NCI-H82 (cell line): ENCODE measurements around the gene SLC6A8.
"Not testable (repeated sequence)": the region's sequence is repeated elsewhere in the genome, so short reads cannot be mapped to it uniquely, and the experiment has no call there.

Experiments
- DNase-seq: peaks from one replicate; lab custom pipeline; 2025; lab: John Stamatoyannopoulos, UW

Gene SLC6A8

DNA sequence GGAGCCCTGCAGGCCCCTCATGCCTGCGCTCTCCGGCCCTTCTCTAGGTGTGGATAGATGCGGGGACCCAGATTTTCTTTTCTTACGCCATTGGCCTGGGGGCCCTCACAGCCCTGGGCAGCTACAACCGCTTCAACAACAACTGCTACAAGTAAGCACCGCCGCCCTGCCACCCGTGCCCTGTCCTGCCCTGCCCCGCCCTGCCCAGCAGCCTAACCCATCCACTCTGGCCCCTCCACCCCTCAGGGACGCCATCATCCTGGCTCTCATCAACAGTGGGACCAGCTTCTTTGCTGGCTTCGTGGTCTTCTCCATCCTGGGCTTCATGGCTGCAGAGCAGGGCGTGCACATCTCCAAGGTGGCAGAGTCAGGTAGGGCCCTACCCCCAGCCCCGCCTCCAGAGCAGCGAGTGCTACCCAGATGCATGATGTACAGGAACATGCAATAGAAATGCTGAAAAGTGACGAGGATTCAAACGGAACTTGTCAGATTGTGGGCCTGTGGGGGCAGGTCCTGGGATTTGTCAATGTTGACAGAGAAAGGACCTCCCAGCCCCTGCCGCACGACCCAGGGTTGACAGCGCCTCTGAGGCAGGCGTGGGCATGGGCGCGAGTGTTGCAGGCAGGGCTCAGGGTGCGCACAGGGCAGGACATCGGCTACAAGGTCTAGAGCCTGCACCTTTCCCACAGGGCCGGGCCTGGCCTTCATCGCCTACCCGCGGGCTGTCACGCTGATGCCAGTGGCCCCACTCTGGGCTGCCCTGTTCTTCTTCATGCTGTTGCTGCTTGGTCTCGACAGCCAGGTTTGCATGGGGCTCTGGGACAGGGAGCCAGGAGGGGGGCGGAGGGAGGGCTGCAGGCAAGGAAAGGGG lies 5.7 kb downstream of the SLC6A8 start:
- DNase-seq, result no peak

DNA sequence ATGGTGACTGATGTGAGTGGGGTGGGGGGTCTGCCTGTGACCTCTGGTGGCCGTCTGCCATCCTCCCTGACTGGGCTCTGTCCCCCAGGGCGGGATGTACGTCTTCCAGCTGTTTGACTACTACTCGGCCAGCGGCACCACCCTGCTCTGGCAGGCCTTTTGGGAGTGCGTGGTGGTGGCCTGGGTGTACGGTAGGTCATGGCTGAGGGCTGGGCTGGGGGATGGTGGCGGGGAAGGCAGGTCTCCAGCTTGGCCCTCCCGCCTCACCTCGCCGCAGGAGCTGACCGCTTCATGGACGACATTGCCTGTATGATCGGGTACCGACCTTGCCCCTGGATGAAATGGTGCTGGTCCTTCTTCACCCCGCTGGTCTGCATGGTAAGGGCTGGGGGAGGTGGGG lies 6.5 kb downstream of the SLC6A8 start:
- not testable (repeated sequence) for DNase-seq

DNA sequence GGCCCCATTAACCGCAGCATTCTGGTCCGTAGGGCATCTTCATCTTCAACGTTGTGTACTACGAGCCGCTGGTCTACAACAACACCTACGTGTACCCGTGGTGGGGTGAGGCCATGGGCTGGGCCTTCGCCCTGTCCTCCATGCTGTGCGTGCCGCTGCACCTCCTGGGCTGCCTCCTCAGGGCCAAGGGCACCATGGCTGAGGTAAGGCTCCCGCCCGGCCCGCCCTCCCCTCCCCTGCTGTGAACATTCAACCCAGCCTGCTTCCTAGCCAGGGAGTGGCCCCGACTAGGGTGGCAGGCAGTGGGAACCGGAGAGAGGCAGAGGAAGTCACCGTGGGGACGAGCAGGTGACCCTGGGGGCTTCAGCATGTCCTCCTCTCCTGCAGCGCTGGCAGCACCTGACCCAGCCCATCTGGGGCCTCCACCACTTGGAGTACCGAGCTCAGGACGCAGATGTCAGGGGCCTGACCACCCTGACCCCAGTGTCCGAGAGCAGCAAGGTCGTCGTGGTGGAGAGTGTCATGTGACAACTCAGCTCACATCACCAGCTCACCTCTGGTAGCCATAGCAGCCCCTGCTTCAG lies 7.1 kb downstream of the SLC6A8 start:
- DNase-seq, result no peak

DNA sequence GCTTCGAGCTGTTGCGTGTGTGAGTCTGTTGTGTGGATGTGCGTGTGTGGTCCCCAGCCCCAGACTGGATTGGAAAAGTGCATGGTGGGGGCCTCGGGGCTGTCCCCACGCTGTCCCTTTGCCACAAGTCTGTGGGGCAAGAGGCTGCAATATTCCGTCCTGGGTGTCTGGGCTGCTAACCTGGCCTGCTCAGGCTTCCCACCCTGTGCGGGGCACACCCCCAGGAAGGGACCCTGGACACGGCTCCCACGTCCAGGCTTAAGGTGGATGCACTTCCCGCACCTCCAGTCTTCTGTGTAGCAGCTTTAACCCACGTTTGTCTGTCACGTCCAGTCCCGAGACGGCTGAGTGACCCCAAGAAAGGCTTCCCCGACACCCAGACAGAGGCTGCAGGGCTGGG lies 8.4 kb downstream of the SLC6A8 start:
- no peak for DNase-seq

DNA sequence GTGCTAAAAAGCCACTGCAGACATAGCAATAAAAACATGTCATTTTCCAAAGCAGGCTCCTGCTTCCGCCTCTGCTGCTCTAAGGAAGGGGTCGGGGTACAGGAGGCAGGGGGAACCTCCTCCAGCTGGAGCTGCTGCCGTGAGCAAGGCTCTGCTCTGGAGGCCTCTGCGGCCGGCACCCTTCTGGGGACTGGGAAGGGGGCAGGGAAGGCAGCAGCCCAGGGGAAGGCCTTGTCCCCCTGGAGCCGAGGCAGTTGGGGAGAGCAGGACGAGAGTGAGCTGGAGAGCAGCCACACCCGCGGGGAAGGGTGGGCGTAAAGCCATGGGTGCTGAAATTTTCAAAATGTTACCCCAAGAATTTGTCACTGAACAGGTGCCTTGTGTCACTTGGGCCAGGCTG lies 8.8 kb downstream of the SLC6A8 start:
- not testable (repeated sequence) for DNase-seq

DNA sequence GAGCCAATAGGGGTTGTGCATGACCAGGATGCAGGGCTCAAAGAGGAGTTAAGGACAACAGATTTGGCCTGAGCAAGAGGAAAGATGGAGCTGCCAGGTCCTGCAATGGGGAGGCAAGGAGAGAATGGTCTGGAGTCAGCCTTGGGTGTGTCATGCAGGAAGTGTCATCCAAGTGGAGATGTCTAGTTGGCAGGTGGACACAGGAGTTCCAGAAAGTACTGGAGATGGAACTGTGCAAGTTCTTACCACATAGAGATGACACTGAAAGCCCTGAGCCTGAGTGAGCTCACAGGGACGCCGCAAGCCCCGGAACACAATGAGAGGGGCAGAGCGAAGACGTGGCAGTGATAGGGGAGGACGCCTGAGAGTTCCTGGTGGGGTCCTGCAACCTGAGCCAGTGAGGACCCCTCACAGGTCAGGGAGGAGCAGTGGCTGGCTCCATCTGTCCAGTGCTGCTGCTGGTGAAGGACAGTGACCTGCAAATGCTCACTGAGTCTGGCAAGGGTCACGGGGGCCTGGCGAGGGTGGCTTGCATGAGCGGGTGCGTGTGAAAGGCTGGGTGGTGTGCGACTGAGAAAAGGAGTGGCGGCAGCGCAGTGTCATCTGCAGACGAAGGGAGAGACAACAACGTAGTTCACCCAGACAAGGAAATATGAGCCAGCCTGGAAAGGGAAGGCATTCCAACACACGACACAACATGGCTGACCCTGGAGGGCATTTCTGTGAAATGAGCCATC lies 9.4 kb downstream of the SLC6A8 start:
- DNase-seq, result not testable (repeated sequence)

DNA sequence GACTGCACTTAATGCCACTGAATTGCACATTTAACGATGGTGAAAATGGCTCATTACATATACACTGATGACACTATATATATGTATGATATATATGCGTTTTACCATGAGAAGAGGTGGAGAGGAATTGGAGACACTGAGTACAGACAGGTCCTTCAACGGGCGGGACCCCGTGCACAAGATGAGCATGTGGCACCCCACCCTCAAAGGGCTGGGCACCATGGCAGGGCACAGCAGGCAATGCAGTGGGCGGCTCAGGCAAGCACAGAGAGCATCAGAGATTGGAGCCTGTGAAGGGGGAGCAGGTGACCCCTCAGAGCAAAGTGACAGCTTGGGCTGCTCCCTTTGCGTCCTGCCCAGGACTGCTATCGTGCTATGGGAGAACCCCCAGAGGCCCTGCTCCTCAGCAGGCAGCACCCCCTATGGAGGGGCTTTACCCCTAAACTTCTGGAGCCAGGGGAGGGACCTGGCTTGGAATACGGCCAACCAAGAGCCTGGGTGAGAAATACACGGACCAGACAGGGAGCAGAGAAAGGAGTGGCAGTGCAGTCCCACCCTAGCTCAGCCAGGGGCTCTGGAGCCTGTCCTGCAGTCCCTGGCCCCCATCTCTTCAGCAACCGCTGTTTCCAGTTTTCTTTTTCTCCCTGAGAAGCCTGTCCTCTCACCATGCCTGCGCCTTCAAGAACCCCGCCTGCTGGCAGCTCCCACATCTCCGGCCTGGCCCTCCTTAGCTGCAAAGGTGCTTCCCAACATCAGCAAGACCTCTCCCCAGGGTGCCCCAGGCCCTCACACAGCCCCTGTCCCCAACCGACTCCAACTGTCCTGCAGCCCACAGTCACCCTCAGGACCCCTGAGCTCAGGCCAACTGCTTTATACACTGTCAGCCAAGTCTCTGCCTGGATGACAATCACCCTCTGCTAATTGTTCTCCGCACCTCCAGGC lies 10.5 kb downstream of the SLC6A8 start:
- no peak for DNase-seq

DNA sequence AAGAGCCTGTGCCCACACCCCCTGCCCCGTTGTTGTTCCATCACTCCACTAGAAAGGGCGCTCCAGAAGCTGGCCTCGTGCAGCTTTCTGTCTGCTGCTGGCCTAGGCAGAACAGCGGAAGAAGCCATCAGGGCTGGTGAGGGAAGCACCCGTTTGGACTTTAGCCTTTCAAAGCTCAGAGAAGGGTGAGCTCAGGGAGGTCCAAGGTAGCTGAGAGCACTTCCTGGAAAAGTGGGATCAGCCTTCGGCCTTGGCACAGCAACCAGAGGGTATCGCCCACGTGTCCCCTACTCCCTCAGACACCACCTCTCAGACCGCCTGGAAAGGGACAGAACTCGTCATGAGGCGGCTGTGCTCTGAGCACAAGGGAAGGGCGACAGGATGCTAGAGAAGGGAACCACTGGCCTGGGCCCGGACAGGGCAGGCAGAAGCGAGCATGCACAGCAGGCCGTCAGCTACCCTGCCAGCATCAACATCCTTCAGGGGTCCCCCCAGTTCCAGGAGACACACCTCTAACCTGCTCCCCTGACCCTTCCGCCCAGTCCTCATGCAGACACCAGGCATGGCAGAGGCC lies 11.6 kb downstream of the SLC6A8 start:
- DNase-seq, result not testable (repeated sequence)

DNA sequence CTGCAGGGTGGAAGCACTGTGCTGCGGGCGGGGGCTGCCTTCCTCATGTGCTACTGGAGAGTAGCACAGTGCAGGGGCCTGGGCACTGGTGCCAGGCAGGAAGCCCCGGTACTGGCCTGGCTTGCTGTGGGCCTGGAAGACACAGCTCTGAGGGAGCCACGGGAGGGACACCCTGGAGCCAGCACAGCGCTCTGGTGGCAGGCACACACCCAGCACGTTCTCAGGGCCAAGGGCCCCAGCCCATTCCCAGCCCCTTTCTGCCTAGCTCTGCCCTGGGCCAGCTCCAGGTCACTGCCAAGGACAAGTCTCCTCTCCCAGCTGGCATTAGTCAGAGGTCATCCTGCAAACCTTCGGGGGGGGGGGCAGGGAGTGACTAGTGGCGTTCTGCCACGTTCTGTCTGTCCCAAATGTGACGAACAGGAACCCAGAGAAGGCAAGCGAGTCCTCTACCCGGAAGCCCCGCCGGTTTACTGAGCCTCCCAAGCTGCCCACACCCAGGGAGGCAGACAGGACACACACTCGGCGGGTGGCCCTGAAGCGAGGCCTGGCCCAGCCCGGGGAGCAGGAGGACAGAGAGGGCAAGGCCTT lies 12.2 kb downstream of the SLC6A8 start:
- DNase-seq, result not testable (repeated sequence)

DNA sequence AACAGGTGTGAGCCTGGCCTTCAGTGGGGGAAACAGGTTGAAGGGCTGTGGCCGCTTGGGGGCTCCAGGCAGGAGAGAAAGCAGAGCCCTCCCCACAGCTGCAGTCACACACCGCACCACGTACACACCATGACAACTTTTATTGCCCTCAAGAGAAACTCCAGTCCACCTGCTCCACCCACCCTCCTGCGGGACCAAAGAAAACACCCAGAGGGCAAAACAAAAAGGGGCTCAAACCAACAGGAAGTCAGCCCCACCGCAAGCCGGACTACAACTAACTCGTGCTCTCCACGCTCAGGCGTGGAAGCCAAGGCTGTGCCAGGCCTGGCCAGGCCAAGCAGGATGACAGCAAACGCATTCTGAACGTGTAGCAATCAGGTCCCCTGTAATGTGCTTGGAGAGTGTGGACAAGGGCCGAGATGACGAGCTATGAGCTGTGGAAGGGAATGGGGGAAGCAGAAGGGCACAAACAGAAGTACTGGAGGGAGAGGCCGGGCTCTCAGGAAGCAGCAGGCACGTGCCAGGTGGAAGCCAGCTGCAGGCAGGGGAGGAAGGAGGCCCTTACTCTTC lies 12.7 kb downstream of the SLC6A8 start:
- DNase-seq, result no peak

DNA sequence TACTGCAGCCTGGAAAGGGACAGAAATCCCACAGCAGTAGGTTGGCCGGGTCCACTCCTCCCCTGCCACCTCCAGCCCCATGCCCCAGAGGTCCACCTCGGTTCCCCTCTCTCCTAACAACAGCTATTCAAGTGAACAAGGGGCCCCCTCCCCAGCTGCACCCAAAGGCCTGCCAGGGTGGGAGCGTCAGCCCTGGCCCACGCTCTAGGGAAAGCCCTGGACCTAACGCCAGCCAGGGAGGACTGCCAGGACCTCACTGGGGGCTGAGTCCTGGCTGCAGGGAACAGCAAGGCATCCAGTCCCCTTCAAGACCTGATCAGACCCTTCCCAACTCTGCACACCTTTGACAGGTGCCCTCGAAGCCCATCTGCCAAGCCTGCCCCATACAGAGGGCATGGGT lies 13.2 kb downstream of the SLC6A8 start:
- no peak for DNase-seq

DNA sequence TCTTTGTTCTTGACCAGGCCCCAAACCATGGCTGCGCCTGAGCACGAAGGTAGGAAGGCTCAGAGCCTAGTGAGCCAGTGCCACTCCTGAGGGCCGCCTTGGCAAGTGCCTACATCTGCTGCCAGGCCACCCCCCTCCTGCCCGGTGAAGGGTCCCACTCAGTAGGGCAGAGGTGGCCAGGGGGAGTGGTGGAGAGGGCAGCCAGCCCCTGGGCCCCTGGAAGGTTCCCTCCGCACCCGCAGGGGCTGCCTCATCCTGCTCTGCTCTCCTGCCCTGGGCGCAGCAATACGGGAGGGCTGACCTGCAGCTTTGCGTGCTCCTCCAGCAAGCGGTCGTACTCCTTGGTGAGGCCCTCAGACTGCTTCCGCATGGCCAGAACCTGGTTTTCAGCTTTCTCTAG lies 14.0 kb downstream of the SLC6A8 start:
- no peak for DNase-seq

DNA sequence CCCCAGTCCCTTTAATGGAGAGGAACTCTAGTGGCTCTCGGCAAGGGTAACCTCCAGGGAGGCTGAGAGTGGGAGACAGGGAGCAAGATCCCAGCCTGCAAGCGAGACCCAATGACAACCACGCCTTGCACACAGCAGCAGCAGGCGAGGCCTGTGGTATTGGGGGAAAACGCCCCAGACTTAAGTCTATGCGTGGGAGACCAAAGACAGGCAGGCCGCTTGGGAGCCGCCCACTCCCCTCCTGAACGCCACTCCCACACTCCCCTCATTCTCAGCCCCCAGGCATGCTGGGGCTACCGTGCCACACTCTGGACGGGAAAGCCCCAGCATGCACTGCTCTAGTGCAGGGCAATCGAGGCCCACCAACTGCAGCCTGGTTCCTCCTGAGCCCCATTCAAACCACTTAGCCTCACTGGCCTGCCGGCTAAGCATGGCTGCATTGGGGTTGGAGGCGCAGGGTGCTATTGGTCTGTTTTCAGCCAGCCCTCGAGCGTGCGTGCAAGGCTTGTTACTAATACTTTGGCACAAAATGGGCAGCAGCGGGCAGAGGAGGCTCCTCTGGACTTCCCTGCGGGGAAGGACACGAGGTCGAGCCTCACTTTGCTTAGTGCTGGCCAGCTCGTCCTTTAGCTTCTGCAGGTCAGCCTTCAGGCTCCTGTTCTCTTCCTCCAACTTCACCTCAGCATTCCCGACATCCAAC lies 14.8 kb downstream of the SLC6A8 start:
- DNase-seq, result no peak

DNA sequence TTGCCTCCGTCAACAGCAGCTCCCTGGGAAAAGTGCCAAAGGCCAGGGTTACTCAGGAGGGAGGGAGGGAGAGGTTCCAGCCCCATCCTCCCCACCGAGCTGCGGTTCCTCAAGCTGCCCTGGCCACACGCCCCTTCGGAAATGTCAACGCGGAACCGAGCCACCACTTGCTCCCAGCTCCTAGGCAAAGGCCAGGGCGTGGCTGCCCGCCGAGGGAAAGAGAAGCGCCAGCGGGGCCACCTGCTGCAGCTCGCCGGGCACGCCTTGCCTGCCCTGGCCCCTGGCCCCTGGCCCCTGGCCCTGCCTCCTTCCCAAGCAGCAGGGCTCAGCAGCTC lies 15.3 kb downstream of the SLC6A8 start:
- no peak for DNase-seq

DNA sequence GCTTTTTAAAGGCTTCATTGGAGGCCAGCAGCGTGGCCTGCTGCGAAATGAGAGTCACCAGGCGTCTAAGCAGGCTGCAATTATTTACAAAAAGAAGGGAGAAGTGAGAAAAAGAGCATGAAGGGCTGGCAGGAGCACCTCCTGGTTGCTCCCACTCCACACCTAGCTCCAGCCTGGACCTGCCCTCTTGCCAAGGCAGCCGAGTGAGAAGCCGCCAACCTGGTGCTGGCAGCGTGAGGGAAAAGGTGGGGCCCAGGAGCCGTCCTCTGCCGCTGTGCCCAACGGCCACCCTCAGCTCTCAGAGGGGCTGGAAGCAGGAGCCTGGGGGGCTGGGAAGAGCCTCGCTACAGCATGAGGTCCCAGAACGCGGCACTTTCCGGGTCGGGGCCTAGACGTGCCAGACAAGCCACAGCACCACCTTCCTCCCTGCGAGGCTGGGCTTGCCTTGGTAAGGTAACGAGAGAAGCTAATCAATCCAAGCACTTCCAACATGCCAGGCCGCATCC lies 16.3 kb downstream of the SLC6A8 start:
- DNase-seq, result no peak

DNA sequence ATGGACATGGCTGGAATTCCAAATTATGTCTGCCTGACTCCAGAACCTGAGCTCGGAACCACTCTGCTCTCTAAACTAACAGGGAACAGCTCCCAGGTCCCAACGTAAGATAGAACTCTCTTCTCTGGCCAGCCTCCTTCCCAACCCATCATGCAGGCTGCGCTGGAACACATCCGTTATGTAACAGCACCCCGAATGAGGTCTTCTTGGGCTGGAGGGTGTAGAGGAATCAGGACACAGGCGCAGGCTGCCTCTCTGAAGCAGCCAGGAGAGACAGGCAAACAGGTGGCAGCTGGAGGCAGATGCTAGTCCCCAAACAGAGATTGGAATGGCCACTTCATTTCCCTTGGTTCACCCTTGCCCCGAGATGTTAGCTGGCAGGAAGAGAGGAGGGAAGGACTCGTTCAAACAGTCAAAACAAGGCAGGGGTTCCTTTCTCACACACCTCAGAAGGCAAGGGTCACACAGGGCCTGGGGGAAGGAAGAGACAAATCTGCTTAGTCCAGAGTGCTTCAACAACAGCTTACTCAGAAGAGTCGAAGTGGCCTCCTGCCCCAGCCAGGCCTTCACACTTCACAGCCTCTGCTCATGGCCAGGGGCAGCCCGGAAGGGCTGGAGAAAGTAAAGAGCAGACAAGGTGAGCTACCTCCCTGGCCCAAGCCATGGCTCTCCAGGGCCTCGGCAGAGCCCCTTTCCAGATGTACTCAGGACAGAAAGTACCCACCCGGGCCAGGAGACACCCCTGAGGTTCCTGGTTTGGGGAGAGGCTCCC lies 17.1 kb downstream of the SLC6A8 start:
- not testable (repeated sequence) for DNase-seq

DNA sequence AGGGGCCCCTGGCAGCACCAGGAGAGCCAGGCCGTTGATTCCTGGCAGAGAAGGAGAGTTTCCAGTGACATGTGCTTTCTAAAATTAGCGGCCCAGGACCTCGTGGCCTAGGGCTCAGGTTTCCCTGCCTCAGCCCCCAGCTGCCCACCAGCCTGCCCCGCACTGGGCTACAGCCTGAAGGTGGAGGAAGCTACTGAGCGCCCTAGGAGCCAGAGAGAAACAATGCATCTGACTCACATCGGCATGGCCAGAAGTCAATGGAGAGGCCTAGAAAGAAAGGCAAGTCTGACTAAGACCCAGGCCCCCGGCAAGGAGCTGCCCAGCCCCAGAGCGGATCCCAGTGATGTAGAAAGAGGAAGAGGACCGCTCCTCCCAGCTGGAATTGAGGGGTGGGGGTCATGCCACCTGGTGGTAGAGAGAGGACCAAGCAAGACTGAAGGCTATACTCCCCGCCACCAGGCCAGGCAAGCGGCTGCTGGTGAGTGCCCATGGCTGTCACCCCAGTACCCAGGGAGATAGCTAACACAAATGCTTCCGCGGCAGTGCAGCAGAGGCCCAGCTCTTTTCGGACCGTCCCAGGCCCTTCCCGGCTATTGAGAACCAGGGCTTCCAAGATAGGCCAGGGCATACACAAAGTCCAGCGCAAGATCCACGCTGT lies 17.8 kb downstream of the SLC6A8 start:
- not testable (repeated sequence) for DNase-seq

DNA sequence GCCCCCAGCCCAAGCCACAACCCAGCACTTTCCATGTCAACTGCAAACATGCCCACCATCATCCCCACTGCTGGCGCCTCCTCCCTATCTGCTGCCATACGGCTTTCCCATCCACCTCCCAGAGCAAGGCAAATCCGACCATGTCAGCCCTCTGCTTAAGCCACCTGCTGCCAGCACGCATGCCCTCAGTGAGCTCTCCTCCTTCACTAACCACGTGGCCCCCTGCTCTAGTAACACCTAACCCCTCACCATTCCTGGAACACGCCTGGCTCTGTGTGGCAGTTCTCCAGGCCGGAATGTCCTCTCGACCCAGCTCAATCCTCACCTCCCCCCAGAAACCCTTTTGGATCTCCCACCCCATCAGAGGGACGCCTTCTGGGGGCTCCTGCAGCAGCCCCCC lies 19.1 kb downstream of the SLC6A8 start:
- DNase-seq, result no peak

DNA sequence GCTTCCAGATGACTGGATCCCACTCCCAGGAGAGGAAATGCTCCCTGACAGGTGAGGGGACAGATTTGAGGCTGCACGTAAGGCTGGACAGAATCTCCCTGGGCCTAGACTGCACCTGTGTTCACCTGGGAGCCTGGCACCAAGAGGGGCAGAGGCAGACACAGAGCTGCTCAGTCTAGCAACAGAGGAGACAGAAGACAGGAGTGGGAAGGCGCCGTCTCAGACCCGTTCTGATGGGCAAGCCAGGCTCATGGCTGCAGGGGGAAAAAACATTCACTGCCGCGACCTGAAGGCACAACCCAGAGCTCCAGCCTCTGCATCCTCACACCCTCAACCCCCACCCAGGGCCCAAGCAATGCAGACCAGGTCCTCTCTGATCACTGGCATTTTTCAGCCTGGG lies 19.7 kb downstream of the SLC6A8 start:
- DNase-seq, result no peak
